HG03565 (cell line): ENCODE measurements around the gene NFIC.
"Not testable (repeated sequence)": the region's sequence is repeated elsewhere in the genome, so short reads cannot be mapped to it uniquely, and the experiment has no call there.

ENCODE experiments used
- ATAC-seq: cut with Tn5 transposase; IDR thresholded peaks from one replicate; pipeline ENCODE4 v1.9.1; 2021; ENCODE audit warnings: mild to moderate bottlenecking, moderate library complexity; ENCODE audit not compliant: unreplicated experiment

The NFIC gene

DNA sequence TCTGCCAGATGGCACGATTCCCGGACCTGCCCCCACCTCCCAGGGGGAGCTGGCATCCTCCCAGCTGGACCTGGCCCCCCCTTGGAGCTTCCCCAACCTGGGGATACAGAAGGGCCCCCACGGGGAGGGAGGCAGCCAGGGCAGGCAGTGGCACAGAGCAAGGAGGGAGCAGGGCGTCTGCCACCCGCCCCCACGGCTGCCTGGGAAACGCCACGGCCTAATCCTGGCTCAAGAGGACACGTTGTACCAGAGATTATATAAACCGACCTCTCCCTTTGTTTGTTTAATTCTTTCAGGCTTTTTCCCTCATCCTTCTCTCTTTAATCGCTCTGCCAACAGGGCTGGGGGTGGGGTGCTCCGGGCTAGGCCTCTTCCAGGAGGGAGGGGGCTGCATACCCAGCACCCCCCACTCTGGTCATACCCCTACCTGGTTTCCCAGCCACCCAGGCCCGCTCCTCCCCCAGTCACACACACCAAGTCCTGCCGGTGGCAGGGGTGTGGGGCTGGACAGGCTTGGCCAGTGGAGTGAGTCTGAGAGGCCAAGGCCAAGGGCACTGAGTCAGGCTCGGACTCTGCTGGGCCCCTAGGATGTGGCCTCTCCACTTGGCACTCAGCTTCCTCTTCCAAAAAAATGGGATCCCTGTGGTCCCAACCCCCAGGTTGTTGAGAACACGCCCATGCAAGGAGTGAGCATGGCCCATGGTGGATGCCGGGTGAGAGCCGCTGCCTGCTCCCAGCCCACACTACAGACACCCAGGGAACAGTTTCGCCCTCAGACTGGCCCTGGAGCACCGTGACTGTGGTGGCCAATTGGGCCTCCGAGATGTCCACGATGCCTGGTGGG is 29.5 kb upstream of the NFIC start:
- no peak for ATAC-seq

DNA sequence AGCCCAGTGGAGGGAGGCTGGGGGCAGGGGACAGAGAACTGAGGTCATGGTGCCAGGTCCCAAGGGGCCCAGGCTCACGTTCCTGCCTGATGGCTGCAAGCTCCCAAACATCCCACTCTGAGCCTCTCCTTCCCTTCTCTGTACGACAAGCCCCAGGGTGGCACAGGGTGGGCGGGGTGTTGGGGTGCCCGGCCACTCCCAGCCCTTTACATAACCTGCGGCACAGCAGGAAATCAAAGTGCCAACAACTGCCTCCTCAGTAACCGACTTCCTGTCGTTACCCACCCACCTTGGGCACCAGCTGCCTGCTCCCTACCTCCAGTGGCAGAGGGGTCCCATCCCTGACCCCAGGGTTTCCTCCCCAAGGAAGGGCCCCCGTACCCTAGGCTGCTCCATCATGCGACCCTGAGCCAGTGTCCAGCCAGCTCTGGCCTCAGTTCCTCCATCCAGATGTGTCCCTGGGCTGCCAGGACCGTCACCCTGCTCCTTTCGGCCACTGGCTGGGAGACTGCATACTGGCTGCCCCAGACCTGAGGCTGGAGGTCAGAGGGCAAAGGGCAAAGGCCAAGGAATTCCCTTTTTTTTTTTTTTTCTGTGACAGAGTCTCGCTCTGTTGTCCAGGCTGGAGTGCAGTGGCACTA is 27.7 kb upstream of the NFIC start:
- no peak for ATAC-seq

DNA sequence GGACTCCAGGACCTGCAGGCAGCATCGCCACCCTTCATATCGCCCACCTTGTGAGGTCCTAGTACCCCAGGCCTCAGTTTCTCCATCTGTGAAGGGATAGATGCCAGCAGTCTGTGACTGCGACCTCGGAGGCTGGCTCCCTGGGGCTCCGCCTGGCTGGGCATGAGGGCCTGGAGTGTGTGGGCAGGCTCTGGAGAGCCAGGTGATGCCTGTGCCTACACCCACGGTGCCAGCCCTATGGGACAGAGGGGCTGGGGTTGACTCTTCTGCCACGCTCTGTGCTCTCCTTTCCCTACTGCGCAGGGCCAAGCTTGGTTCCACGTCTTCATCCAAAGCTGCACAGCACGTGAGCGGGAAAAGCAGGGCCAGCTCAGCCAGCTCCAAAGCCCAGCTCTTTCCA is 26.0 kb upstream of the NFIC start:
- ATAC-seq: no peak

DNA sequence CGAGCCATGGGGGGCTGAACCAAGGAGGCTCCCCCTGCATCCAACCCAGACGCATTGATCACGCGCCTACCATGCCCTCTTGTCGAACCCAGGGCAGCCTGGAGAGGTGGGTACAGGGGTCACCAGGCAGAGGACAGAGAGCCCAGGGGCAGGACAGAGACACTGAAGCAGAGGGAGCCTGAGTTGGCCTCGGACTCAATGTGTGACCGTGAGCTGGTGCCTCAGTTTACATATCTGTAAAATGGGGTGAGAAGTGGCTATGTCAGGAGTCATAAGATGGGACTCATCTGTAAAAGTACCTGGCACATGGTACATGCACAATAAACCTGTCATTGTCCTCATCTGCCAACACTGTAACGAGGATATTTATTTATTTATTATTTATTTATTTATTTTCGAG is 24.1 kb upstream of the NFIC start:
- ATAC-seq: no peak

DNA sequence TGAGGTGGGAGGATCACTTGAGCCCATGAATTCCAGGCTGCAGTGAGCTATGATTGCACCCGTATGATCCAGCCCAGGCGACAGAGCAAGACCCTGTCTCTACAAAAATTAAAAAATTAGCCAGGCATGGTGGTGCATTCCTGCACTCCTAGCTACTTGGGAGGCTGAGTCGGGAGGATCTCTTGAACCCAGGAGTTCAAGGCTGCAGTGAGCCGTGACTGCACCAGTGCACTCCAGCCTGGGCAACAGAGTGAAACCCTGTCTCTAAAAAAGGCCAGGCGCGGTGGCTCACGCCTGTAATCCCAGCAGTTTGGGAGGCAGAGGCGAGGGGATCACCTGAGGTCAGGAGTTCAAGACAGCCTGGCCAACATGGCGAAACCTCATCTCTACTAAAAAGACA is 23.4 kb upstream of the NFIC start:
- not testable (repeated sequence) for ATAC-seq

DNA sequence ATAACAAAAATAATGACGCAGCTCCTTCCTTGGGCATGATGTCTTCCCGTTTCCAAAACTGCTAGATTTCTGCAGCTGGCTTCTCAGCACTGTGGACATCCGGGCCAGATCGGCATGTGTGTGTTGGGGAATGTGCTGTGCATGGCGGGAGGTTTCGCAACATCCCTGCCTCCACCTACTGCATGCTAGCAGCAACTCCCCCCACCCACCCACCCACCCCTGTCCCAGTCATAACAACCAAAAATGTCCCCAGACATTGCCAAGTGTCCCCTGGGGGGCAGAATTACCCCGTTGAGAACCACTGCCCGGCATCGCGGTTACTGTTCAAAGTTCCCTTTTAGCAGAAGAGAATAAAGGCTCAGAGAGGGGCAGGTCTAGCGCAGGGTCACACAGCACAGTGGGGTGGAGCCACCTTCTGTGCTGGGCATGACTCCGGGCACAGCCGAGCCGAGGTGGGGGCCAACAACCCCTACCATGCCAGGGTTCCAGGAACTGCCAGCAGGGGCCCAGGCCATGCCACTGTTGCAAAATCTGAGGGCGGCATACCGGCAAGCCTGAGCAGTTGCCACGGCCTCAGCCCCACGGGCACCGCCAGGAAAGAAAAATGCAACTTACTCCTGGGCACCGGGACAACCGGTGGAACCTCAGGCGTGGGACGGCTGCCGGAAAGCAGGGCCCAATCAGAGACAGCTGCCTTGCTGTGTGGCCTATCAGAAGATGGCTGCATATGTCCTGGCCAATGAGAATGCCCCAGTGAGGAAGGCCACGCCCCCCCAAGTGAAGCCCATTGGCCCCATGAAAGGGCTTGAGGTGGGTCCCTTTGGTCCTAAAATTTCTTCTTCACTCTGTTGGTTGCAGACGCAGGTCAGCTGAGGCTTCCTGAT is 22.5 kb upstream of the NFIC start:
- ATAC-seq: no peak

DNA sequence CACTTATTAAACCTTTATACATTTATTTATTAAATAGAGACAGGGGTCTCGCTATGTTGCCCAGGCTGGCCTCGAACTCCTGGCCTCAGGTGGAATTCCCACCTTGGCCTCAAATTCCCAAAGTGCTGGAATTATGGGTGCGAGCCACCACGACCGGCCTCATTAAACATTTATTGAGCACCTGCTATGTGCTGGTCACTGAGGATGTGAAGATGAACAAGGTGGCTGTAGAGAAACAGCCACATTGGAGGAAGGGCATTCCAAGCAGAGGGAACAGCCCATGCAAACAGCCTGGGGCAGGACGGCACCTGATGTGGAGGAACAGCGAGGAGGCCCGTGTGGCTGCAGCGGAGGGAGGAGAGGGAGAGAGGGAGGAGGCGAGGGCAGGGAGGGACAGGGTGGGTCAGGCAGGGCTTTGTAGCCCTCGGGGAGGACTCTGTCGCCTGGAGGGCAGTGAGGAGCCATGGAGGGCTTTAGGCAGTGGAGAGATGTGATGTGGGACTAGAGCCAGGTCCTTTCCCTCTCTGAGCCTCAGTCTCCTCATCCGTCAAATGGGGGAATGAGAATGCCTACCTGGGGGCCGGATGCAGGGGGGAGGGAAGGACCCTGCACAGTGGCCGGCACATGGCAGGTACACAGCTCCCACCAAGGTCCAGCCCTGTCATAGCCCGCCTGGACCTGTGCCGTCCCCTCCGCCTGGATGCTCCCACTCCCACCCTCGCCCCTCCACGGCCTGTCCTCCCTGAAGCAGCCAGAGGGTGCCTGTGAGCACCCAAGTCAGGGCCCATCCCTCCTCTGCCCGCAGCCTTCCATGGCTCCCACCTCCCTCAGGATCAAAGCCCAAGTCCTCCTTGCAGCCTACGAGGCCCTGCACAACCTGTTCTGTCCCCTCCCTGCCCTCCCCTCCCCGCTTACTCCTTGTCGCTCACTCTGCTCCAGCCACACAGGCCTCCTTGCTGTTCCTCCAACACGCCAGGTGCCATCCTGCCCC is 21.5 kb upstream of the NFIC start:
- no peak for ATAC-seq

DNA sequence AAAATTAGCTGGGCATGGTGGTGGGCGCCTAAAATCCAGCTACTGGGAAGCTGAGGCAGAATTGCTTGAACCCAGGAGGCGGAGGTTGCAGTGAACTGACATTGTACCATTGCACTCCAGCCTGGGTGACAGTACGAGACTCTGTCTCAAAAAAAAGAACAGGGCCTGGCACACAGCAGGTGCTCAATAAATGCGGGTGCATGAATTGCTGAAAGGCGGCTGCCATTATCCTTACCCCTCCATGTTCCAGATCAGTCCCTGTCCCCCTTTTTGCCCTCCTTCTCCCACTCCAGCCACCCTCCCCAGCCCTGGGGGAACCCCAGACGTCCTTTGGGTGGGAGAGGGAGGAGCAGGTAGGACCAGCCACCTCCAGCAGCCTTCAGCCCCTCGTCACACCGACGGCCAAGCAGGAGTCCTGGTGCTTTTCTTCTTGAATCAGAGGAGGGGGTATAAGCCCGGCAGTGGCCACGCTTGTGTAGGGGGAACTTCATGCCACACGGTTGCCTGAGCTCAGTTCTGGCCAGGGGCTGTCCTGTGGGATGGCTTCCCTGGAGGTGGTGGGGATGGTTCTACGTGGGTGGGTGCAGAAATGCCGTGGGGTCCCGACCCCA is 20.4 kb upstream of the NFIC start:
- ATAC-seq: no peak

DNA sequence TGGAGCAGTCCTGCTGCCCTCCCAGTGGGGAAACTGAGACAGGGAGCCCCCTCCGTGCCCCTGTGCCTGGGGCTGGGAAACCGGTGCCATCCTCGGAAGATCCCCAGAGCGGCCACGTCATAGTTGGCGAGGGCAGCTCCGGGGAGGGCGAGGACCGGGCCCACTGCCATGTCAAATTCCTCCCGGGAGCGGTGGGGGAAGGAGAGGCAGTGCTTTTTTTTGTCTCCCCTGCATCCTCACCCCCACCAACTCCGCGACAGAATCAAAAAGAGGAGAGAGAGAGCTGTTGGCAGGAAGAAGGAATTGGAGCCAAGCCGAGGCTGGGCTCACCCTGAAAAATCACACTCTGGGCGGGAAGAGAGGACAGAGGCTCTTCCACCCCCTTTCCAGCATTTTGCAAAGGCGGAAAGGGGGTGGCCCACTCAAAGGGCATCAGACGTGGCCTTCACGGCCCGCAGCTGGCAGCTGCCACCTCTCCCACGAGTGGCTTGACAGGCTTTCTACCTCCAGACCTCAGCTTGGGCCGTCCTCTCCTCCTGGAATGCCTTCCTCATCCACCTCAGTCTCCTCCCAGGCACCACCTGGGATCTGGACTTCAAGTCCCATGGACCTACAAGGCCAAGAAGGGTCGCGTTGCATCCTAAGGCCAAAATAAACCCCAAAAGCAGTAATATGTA is 19.6 kb upstream of the NFIC start:
- ATAC-seq: no peak

DNA sequence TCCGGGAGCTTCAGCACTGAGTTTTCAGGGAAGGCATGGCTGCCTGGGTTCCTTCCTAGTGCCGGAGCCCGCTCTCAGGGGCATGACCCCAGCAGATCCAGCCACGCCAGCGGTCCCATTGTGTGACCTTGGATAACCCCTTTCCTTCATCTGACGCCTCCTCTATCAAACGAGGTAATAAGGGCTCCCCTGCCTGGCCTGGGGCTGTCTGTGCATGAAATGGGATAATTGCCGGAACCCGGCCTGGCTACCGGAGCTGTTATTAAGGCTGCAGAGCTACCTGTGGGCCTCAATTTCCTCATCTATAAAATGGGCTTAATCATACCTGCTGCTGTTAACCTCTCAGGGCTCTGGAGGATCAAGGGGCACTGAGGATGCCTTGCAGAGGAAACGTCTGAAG is 18.3 kb upstream of the NFIC start:
- no peak for ATAC-seq

DNA sequence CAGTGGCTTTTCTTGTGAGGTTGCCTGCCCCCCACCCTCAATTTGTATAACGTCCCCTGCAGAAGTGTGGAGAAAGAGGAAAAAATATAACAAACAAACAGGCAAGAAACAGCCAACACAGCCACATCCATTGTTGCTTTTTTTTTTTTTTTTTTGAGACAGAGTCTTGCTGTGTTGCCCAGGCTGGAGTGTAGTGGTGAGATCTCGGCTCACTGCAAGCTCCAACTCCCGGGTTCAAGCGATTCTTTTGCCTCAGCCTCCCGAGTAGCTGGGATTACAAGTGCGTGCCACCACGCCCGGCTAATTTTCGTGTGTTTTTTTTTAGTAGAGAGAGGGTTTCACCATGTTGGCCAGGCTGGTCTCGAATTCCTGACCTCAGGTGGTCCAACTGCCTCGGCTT is 17.9 kb upstream of the NFIC start:
- not testable (repeated sequence) for ATAC-seq

DNA sequence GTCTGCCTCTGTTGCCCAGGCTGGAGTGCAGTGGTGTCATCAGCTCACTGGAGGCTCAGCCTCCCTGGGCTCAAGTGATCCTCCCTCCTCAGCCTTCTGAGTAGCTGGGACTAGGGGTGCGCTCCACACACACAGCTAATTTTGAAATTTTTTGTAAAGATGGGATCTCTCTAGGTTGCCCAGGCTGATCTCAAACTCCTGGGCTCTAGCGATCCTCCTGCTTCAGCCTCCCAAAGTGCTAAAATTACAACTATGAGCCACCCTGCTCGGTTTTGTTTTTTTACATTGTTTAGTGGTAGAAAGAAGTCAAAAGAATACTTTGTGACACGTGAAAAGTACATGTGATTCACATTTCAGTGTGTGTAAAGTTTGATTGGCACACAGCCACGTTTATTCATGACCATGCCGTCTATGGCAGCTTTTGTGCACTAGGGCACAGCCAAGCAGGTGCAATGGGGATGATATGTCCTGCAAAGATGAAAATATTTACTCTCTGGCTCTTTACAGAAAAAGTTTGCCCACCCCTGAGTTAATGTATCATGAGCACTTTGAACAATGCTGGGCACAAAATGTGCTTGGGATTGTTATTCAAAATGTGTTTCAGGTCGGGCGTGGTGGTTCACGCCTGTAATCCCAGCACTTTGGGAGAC is 16.2 kb upstream of the NFIC start:
- no peak for ATAC-seq

DNA sequence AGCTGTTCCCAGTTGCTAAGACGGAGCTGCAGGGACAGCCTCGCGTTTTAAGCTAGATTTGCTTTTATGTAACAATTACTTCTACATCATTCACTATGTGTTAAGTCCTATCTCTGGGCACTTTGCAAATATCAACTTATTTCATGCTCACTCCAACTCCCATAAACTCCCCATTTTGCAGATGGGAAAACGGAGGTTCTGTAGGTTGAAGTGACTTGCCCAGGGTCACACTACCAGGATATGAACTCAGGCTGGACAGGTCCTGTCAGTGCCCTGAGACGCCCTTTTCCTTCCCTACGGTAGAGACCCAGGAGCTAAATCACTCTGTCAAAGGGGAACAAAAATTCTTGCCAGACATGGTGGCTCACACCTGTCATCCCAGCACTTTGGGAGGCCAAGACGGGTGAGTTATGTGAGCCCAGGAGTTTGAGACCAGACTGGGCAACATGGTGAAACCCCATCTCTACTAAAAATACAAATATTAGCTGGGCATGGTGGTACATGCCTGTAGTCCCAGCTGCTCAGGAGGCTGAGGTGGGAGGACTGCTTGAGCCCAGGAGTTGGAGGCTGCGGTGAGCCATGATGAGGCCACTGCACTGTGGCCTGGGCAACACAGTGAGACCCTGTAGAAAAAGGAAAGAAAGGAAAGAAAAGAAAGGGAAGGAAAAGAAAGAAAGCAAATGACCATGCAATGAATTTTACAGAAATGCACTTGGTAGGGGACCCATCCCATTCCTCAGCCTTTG is 14.5 kb upstream of the NFIC start:
- ATAC-seq: no peak

DNA sequence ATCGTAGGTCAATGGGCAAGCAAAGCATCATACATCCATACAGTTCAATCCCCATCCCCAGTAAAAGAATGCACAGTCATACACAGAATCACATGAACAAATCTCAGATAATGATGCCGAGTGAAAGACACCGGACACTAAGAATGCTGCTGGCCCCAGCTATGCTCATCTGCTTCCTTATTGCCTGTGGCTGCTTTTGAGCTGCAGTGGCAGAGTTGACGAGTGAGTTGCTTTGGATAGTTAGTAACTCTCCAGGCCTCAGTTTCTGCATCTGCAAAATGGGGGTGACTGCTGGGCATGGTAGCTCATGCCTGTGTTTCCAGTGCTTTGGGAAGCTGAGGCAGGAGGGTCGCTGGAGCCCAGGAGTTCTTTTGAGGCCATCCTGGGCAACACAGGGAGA is 12.9 kb upstream of the NFIC start:
- no peak for ATAC-seq

DNA sequence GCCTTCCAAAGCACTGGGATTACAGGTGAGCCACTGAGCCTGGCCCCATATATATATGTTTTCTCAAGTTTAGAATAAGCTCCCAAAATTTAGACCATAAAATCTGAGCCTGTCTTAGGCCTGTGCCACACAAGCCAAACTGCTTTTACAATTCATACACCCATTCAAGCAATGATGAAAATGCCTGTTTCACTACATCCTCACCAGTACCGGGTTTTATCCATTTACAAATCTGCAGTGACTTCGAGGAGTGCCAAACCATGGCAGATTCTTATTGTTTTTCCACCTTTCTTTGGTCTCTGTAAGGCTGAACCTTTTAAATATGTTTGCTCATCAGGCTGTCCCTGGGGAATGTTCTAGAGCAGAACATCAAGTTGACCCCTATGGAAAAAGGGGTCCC is 9.6 kb upstream of the NFIC start:
- no peak for ATAC-seq

DNA sequence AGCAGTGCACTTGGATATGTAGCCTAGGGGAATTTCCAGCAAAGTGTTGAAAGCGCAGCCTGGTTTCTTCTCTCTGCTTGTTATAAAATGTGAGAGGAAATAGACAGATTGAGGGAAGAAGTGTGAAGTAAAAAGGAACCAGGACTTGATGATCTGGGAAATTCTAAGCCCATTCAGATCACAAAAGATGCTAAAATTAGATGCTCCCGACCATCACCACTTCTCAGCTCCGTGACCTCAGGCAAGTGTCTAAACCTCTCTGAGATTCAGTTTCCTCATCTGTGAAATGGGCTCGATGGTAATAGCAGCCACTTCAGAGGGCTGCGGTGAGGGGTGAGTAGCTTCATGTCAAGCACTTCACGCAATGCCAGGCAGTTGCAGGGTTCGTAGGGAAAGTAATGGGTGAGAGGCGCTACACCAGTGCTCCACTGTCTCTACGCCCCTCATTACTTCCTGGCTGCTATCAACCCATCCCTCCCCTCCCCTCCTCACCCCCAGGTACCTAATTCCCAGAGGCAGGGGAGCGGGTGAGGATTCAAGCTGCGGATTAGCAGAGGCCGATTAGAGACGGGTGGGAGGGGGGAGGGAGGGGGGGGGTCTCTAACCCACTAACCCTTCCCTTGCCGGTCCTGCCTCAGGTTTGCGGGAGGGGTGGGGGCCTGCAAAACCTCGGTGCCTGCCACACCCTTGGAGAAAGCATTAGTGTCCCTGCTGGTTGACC is 9.0 kb upstream of the NFIC start:
- no peak for ATAC-seq

DNA sequence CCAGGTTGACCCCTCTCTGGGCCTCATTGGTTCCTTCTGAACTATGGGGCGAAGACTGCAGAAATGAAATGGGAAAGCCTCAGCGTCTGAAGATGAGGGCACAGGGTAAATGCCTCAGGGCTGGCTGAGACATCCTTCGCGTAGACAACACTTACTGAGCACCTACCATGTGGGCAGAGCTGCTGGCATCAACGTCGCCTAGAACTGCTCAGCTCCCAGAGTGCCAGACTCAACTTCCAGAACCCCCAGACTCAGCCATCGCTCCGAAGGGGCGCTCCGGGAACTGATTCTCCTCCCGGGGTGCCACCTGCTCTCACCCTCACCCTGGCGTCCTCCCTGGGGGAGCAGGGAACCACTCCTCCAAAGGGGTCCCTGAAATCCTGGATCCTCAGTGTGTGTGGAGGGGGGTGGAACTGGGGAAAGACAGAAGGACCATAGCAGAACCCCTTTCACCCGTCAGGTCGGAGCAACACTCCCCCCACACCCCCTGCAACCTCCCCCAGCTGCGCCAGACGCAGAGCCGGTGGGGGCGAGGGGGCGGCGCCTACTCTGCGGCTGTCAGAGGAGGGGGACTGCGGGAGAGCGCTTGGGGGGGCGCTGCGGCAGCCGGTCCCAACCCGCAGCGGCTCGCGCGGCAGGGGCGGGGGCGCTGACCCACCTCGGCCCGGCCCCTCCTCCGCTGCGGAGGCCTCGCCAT is 8.2 kb upstream of the NFIC start:
- ATAC-seq: no peak
